ENCODE measurements around the gene RPS6KA2. TPM values are rescaled to one million over a fixed set of nuclear protein-coding genes. Genes with fewer than 3 reads are reported as not detected.

The RPS6KA2 gene
- total RNA-seq, 1 experiment from 2014 or later, result 18.5 TPM

DNA sequence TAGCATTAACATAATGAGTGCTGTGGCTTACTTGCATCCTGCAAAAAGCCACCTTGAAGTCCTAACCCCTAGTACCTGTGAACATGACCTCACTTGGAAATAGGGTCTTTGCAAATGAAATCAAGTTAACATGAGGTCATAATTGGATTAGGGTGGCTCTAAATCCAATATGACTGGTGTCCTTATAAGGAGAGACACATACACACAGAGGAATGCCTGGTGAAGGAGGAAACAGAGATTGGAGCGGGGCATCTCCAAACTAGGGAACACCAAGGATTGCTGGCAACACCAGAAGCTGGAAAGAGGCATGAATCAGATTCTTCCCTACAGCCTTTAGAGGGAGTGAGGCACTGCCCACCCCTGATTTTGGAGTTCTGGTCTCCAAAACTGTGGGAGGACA is 17.6 kb upstream of the RPS6KA2 start:
- no peak for TF ChIP-seq EZH2 (IDR thresholded peaks at IDR 0.05; ENCODE audit: low read depth)
- TF ChIP-seq, protein P1, sequence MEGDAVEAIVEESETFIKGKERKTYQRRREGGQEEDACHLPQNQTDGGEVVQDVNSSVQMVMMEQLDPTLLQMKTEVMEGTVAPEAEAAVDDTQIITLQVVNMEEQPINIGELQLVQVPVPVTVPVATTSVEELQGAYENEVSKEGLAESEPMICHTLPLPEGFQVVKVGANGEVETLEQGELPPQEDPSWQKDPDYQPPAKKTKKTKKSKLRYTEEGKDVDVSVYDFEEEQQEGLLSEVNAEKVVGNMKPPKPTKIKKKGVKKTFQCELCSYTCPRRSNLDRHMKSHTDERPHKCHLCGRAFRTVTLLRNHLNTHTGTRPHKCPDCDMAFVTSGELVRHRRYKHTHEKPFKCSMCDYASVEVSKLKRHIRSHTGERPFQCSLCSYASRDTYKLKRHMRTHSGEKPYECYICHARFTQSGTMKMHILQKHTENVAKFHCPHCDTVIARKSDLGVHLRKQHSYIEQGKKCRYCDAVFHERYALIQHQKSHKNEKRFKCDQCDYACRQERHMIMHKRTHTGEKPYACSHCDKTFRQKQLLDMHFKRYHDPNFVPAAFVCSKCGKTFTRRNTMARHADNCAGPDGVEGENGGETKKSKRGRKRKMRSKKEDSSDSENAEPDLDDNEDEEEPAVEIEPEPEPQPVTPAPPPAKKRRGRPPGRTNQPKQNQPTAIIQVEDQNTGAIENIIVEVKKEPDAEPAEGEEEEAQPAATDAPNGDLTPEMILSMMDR (conservative IDR thresholded peaks at IDR 0.05), result no peak
- Histone ChIP-seq H3K27me3 (ENCODE audit: insufficient read depth, low read depth) (no peaks in the 10 kb centered on the region), H3K27ac (no peak overlapping the region), H3K9me3 (ENCODE audit: insufficient read depth, low read depth) (no peaks in the 10 kb centered on the region), H3K9me2 (ENCODE audit: insufficient read depth) (no peaks in the 10 kb centered on the region; the same call in 1 of the 2 replicates), H3K79me2 (ENCODE audit: low read depth) (no peaks in the 10 kb centered on the region), H3K4me2 (no peak overlapping the region), H3F3A (ENCODE audit: insufficient read depth, low read depth) (no peaks in the 10 kb centered on the region), H3K4me3 (no peak overlapping the region), H4K20me1 (ENCODE audit: insufficient read depth) (no peaks in the 10 kb centered on the region), H3K4me1 (replicated peaks; ENCODE audit: insufficient read depth) (no peaks in the 10 kb centered on the region), H2AFZ (no peak overlapping the region), H3K36me3 (ENCODE audit: low read depth) (no peaks in the 10 kb centered on the region)
- intact Hi-C loops (cut with micrococcal nuclease; ENCODE audit: unreplicated experiment), result no loop called here
- no TSS peak for BruUV-seq (replicated peaks)
- DNase-seq, result no peak
- CTCF ChIA-PET, result no interaction called here
- POLR2A ChIA-PET (ENCODE audit: unreplicated experiment), result no interaction called here

DNA sequence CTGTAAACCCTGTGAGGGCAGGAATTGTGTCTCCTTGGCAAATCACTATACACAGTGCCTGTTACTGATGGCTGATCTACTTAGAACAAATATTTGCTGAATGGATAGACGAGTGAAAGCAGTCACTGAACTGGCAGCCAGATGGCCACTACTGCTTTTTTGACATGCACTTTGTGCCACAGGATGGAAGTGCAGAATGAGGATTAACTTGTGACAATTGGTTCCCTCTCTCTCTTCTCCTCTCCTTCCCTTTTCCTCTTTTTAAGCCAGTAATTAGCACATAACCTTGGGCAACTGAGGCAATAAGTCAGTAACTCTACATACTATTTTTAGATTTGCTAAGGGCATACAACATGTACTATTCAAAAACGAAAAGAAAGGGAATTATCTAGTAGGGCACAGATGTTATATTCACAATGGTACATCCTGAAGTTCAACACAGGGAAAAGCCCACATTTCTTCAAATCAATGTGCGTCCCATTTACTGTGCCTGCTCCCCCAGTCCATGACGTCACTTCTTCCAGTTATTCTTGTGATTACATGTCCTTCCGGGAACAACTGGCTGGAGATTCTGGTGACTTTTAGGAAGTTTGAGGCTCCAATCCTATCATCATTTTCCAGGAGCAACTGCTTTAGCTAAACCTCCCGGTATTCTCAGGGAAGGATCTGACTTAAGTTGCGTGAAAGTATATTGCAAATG is 17.0 kb upstream of the RPS6KA2 start:
- Histone ChIP-seq H3K4me3 (no peak overlapping the region), H4K20me1 (ENCODE audit: insufficient read depth) (no peaks in the 10 kb centered on the region), H3K27me3 (ENCODE audit: insufficient read depth, low read depth) (no peaks in the 10 kb centered on the region), H3K36me3 (ENCODE audit: low read depth) (no peaks in the 10 kb centered on the region), H3K9me2 (ENCODE audit: insufficient read depth) (no peaks in the 10 kb centered on the region; the same call in 1 of the 2 replicates), H3K4me2 (no peak overlapping the region), H3K9me3 (ENCODE audit: insufficient read depth, low read depth) (no peaks in the 10 kb centered on the region), H3F3A (ENCODE audit: insufficient read depth, low read depth) (no peaks in the 10 kb centered on the region), H2AFZ (no peak overlapping the region), H3K4me1 (replicated peaks; ENCODE audit: insufficient read depth) (no peaks in the 10 kb centered on the region), H3K79me2 (ENCODE audit: low read depth) (no peaks in the 10 kb centered on the region), H3K27ac (no peak overlapping the region)
- ChIA-PET CTCF (no interaction called here), POLR2A (ENCODE audit: unreplicated experiment) (no interaction called here)
- DNase-seq, result no peak
- intact Hi-C loops (cut with micrococcal nuclease; ENCODE audit: unreplicated experiment), result no loop called here
- no peak for TF ChIP-seq EZH2 (IDR thresholded peaks at IDR 0.05; ENCODE audit: low read depth)
- TF ChIP-seq, protein P1 (conservative IDR thresholded peaks at IDR 0.05), result no peak
- no TSS peak for BruUV-seq (replicated peaks)

DNA sequence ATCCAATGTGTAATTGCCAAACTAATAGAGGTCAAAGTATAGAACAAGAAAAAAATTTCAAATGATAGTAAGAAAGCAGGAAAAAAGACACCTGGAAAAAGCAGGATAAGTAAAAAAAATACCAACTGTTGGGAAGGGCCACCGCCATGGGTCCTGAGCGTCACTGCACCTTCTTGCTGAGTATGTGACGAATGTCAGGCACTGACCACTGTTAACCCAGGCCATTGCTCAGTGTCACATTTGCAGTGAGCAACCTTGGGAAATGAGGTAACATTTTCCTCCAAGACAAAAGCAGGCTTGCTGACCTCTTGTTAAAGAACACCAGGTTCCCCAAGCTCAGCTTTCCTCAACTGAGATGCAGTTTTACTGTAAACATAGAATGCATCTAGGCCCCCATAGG is 15.6 kb upstream of the RPS6KA2 start:
- Histone ChIP-seq H3K9me2 (ENCODE audit: insufficient read depth) (no peaks in the 10 kb centered on the region; the same call in 1 of the 2 replicates), H3K4me3 (no peak overlapping the region), H3K36me3 (ENCODE audit: low read depth) (no peaks in the 10 kb centered on the region), H2AFZ (no peak overlapping the region), H3F3A (ENCODE audit: insufficient read depth, low read depth) (no peaks in the 10 kb centered on the region), H3K4me2 (no peak overlapping the region), H3K9me3 (ENCODE audit: insufficient read depth, low read depth) (no peaks in the 10 kb centered on the region), H4K20me1 (ENCODE audit: insufficient read depth) (no peaks in the 10 kb centered on the region), H3K27ac (no peak overlapping the region), H3K27me3 (ENCODE audit: insufficient read depth, low read depth) (peaks cover 6% of the 10 kb centered on the region; the same call in 1 of the 2 replicates), H3K4me1 (replicated peaks; ENCODE audit: insufficient read depth) (no peaks in the 10 kb centered on the region), H3K79me2 (ENCODE audit: low read depth) (no peaks in the 10 kb centered on the region)
- ChIA-PET POLR2A (ENCODE audit: unreplicated experiment) (interaction anchor here (0.6 kb wide), 1 partner anchor 95 kb away, joined by 3 read pairs; no protein-coding TSS in a partner anchor), CTCF (no interaction called here)
- BruUV-seq (replicated peaks), result no TSS peak
- TF ChIP-seq, protein P1 (conservative IDR thresholded peaks at IDR 0.05), result no peak
- no peak for TF ChIP-seq EZH2 (IDR thresholded peaks at IDR 0.05; ENCODE audit: low read depth)
- intact Hi-C loops (cut with micrococcal nuclease; ENCODE audit: unreplicated experiment), result no loop called here
- no peak for DNase-seq
